ENCODE results near the gene SETDB2.

GRCh38 chr13:49466292-49466838 lies 22.3 kb downstream of the SETDB2 start:
- no peak for TF ChIP-seq CTCF (IDR thresholded peaks at IDR 0.05 in 2 of 3, conservative IDR thresholded peaks at IDR 0.05 in 1 of 3; ENCODE audit: control insufficient read depth in 2 of 3, extremely low read depth in 1 of 3, insufficient read depth in 1 of 3, low read depth in 3 of 3, low read length in 3 of 3)
- TF ChIP-seq, protein P1, sequence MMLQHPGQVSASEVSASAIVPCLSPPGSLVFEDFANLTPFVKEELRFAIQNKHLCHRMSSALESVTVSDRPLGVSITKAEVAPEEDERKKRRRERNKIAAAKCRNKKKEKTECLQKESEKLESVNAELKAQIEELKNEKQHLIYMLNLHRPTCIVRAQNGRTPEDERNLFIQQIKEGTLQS (IDR thresholded peaks at IDR 0.05; ENCODE audit: borderline replicate concordance, extremely low read depth, low read depth, low read length), result no peak
- TF ChIP-seq ZBTB11 (CRISPR knock-in tag; IDR thresholded peaks at IDR 0.05), result no peak
- TF ChIP-seq BHLHE40 (IDR thresholded peaks at IDR 0.05; ENCODE audit: borderline replicate concordance in 1 of 2, low read depth in 2 of 2, low read length in 1 of 2), result no peak
- TF ChIP-seq POLR2A (IDR thresholded peaks at IDR 0.05; ENCODE audit: low read depth, low read length), result no peak
- no peak for TF ChIP-seq NFIC (IDR thresholded peaks at IDR 0.05; ENCODE audit: low read depth, low read length)
- TF ChIP-seq, protein P2, sequence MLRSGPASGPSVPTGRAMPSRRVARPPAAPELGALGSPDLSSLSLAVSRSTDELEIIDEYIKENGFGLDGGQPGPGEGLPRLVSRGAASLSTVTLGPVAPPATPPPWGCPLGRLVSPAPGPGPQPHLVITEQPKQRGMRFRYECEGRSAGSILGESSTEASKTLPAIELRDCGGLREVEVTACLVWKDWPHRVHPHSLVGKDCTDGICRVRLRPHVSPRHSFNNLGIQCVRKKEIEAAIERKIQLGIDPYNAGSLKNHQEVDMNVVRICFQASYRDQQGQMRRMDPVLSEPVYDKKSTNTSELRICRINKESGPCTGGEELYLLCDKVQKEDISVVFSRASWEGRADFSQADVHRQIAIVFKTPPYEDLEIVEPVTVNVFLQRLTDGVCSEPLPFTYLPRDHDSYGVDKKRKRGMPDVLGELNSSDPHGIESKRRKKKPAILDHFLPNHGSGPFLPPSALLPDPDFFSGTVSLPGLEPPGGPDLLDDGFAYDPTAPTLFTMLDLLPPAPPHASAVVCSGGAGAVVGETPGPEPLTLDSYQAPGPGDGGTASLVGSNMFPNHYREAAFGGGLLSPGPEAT (IDR thresholded peaks at IDR 0.05; ENCODE audit: low read depth), result no peak
- no peak for TF ChIP-seq POLR2AphosphoS2 (IDR thresholded peaks at IDR 0.05; ENCODE audit: low read depth, low read length)
- TF ChIP-seq, protein P3, sequence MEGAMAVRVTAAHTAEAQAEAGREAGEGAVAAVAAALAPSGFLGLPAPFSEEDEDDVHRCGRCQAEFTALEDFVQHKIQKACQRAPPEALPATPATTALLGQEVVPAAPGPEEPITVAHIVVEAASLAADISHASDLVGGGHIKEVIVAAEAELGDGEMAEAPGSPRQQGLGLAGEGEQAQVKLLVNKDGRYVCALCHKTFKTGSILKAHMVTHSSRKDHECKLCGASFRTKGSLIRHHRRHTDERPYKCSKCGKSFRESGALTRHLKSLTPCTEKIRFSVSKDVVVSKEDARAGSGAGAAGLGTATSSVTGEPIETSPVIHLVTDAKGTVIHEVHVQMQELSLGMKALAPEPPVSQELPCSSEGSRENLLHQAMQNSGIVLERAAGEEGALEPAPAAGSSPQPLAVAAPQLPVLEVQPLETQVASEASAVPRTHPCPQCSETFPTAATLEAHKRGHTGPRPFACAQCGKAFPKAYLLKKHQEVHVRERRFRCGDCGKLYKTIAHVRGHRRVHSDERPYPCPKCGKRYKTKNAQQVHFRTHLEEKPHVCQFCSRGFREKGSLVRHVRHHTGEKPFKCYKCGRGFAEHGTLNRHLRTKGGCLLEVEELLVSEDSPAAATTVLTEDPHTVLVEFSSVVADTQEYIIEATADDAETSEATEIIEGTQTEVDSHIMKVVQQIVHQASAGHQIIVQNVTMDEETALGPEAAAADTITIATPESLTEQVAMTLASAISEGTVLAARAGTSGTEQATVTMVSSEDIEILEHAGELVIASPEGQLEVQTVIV (IDR thresholded peaks at IDR 0.05; ENCODE audit: borderline replicate concordance, partially characterized antibody), result no peak

All from GM12878 (cell line).